HG03060 (cell line): ENCODE results near the gene CREG2.
"Not testable (repeated sequence)": the region's sequence is repeated elsewhere in the genome, so short reads cannot be mapped to it uniquely, and the experiment has no call there.

Experiments
- ATAC-seq: cut with Tn5 transposase; IDR thresholded peaks from one replicate; pipeline ENCODE4 v1.9.1; 2021; ENCODE audit warnings: low read depth, moderate number of reproducible peaks; ENCODE audit not compliant: unreplicated experiment

Gene CREG2

GRCh38 chr2:101349893-101350662 is 37.2 kb downstream of the CREG2 start:
- no peak for ATAC-seq

GRCh38 chr2:101348883-101349282 is 38.4 kb downstream of the CREG2 start:
- no peak for ATAC-seq

GRCh38 chr2:101346909-101347308 is 40.4 kb downstream of the CREG2 start:
- ATAC-seq: no peak

- no peak for ATAC-seq
These were observed 43.2 kb downstream of the CREG2 start for GRCh38 chr2:101344137-101344536.

- ATAC-seq: no peak
These were observed 44.7 kb downstream of the CREG2 start for GRCh38 chr2:101342625-101343008.

- no peak for ATAC-seq
These were observed 45.2 kb downstream of the CREG2 start for GRCh38 chr2:101341901-101342624.

GRCh38 chr2:101341421-101341820 is 45.9 kb downstream of the CREG2 start:
- no peak for ATAC-seq

- no peak for ATAC-seq
These were observed 47.2 kb downstream of the CREG2 start for GRCh38 chr2:101340141-101340551.

- no peak for ATAC-seq
These were observed 47.9 kb downstream of the CREG2 start for GRCh38 chr2:101339266-101339880.

- no peak for ATAC-seq
These were observed 49.4 kb downstream of the CREG2 start for GRCh38 chr2:101337877-101338276.

GRCh38 chr2:101332885-101333766 is 54.2 kb downstream of the CREG2 start:
- ATAC-seq: no peak

GRCh38 chr2:101331202-101331601 is 56.1 kb downstream of the CREG2 start:
- no peak for ATAC-seq

GRCh38 chr2:101330253-101330933 is 56.9 kb downstream of the CREG2 start:
- ATAC-seq: no peak

GRCh38 chr2:101329026-101329425 is 58.3 kb downstream of the CREG2 start:
- no peak for ATAC-seq

- ATAC-seq: no peak
These were observed 58.8 kb downstream of the CREG2 start for GRCh38 chr2:101328474-101329007.

GRCh38 chr2:101327863-101328394 is 59.4 kb downstream of the CREG2 start:
- ATAC-seq: no peak

- ATAC-seq: no peak
These were observed 61.9 kb downstream of the CREG2 start for GRCh38 chr2:101325425-101325824.

GRCh38 chr2:101316568-101316967 is 70.7 kb downstream of the CREG2 start:
- ATAC-seq: not testable (repeated sequence)

GRCh38 chr2:101311696-101312017 is 75.6 kb downstream of the CREG2 start:
- no peak for ATAC-seq
